Trophoblast cell (in vitro differentiated cells and primary cell): ENCODE measurements around the gene SPTLC1.
"Not testable (repeated sequence)": the region's sequence is repeated elsewhere in the genome, so short reads cannot be mapped to it uniquely, and the experiment has no call there.

Experiments used
- DNase-seq, 2 donors: peaks; one replicate each; pipeline ENCODE4 v3.0.0-alpha.2; 2016
- H2AFZ ChIP-seq: 2 replicates; pipeline ENCODE4 v1.6.1; 2013; ENCODE audit warnings: low read length, moderate library complexity, mild to moderate bottlenecking; ENCODE audit not compliant: insufficient read depth, poor library complexity
- H2AK5ac ChIP-seq: 2 replicates; pipeline ENCODE4 v1.6.1; 2013; ENCODE audit warnings: mild to moderate bottlenecking, low read length
- H2BK120ac ChIP-seq: 2 replicates; pipeline ENCODE4 v1.6.1; 2013; ENCODE audit warnings: low read length, mild to moderate bottlenecking, moderate library complexity; ENCODE audit not compliant: insufficient read depth, poor library complexity
- H2BK12ac ChIP-seq: 2 replicates; pipeline ENCODE4 v1.6.1; 2013; ENCODE audit warnings: mild to moderate bottlenecking, low read length, moderate library complexity
- H2BK5ac ChIP-seq: 2 replicates; pipeline ENCODE4 v1.6.1; 2013; ENCODE audit warnings: low read length, low read depth, moderate library complexity, mild to moderate bottlenecking; ENCODE audit not compliant: poor library complexity
- H3K14ac ChIP-seq: 2 replicates; pipeline ENCODE4 v1.6.1; 2013; ENCODE audit warnings: mild to moderate bottlenecking, low read length
- H3K18ac ChIP-seq: 2 replicates; pipeline ENCODE4 v1.6.1; 2013; ENCODE audit warnings: mild to moderate bottlenecking, low read length
- H3K23ac ChIP-seq: 2 replicates; pipeline ENCODE4 v1.6.1; 2013; ENCODE audit warnings: low read length
- H3K27ac ChIP-seq: 2 replicates; pipeline ENCODE4 v1.5.1; 2013; ENCODE audit warnings: low read depth, mild to moderate bottlenecking, inconsistent platforms, low read length, moderate library complexity
- H3K27me3 ChIP-seq: 2 replicates; pipeline ENCODE4 v1.6.1; 2013; ENCODE audit warnings: inconsistent platforms, mild to moderate bottlenecking, low read length, moderate library complexity; ENCODE audit not compliant: insufficient read depth
- H3K36me3 ChIP-seq, 2 experiments: 1 replicate in 1 of 2; 2 replicates in 1 of 2; pipeline ENCODE4 v1.6.1; 2013; ENCODE audit warnings: low read length in 2 of 2, mild to moderate bottlenecking in 2 of 2, moderate library complexity in 1 of 2; ENCODE audit not compliant: insufficient read depth in 2 of 2, control insufficient read depth in 1 of 2
- H3K4ac ChIP-seq: 2 replicates; pipeline ENCODE4 v1.6.1; 2013; ENCODE audit warnings: low read depth, mild to moderate bottlenecking, low read length, moderate library complexity
- H3K4me1 ChIP-seq, 2 experiments: 1 replicate in 1 of 2; 2 replicates in 1 of 2; pipeline ENCODE4 v1.6.1; 2013; ENCODE audit warnings: low read length in 2 of 2, mild to moderate bottlenecking in 2 of 2, moderate library complexity in 1 of 2; ENCODE audit not compliant: insufficient read depth in 2 of 2, control insufficient read depth in 1 of 2
- H3K4me2 ChIP-seq: 2 replicates; pipeline ENCODE4 v1.6.1; 2013; ENCODE audit warnings: inconsistent platforms, mild to moderate bottlenecking, low read length, moderate library complexity
- H3K4me3 ChIP-seq: 2 replicates; pipeline ENCODE4 v1.5.1; 2013; ENCODE audit warnings: mild to moderate bottlenecking, low read depth, low read length, inconsistent platforms
- H3K79me1 ChIP-seq: one replicate; pipeline ENCODE4 v1.6.1; 2013; ENCODE audit warnings: low read length
- H3K79me2 ChIP-seq: 2 replicates; pipeline ENCODE4 v1.6.1; 2013; ENCODE audit warnings: low read length, mild to moderate bottlenecking; ENCODE audit not compliant: control insufficient read depth, insufficient read depth, poor library complexity
- H3K9ac ChIP-seq: 2 replicates; pipeline ENCODE4 v1.6.1; 2013; ENCODE audit warnings: mild to moderate bottlenecking, low read length
- H3K9me3 ChIP-seq: 2 replicates; pipeline ENCODE4 v1.6.1; 2013; ENCODE audit warnings: low read depth, mild to moderate bottlenecking, control low read depth, inconsistent platforms, low read length; ENCODE audit not compliant: insufficient read depth
- H4K12ac ChIP-seq: 2 replicates; pipeline ENCODE4 v1.6.1; 2013; ENCODE audit warnings: low read depth, mild to moderate bottlenecking, low read length, moderate library complexity
- H4K8ac ChIP-seq: 2 replicates; pipeline ENCODE4 v1.6.1; 2013; ENCODE audit warnings: low read depth, mild to moderate bottlenecking, low read length, moderate library complexity
- H4K91ac ChIP-seq: one replicate; pipeline ENCODE4 v1.6.1; 2013; ENCODE audit warnings: low read depth, mild to moderate bottlenecking, low read length, moderate library complexity
- WGBS: extraction: QIAGEN DNeasy Blood & Tissue Kit; methylation state at CpG from one replicate; pipeline ENCODE4 v1.1.7; 2013; ENCODE audit warnings: missing lambda C conversion rate; ENCODE audit not compliant: insufficient read length, insufficient coverage; ENCODE audit errors: extremely low coverage; 5-methylcytosine and 5-hydroxymethylcytosine counted together

The SPTLC1 gene

GRCh38 chr9:92003308-92004044, 111.7 kb downstream of the SPTLC1 start:
- Histone ChIP-seq H3K4me1 (no peaks in the 10 kb centered on the region), H3K79me1 (no peaks in the 10 kb centered on the region), H3K18ac (no peak overlapping the region), H4K91ac (no peak overlapping the region), H2BK12ac (no peak overlapping the region), H2AFZ (no peak overlapping the region), H3K9ac (no peak overlapping the region), H3K4ac (no peak overlapping the region), H3K27me3 (no peaks in the 10 kb centered on the region), H2AK5ac (no peak overlapping the region), H3K4me2 (no peak overlapping the region), H3K4me3 (peak overlapping the region; percentile 18), H4K12ac (peak overlapping the region; percentile 2), H4K8ac (no peak overlapping the region), H3K23ac (no peak overlapping the region), H3K9me3 (no peaks in the 10 kb centered on the region), H3K79me2 (no peaks in the 10 kb centered on the region), H3K27ac (no peak overlapping the region), H3K14ac (no peak overlapping the region), H2BK5ac (no peak overlapping the region), H3K36me3 (no peaks in the 10 kb centered on the region), H2BK120ac (peak overlapping the region; percentile 23)
- no peak for DNase-seq
- no CpG with 5 or more reads among the region's 31 CpGs for WGBS

- H3K4me3 ChIP-seq, H3K4me1 ChIP-seq, H3K27ac ChIP-seq, H3K9me3 ChIP-seq, H2BK5ac ChIP-seq, H3K4me2 ChIP-seq, H3K23ac ChIP-seq, H3K4ac ChIP-seq, H2BK12ac ChIP-seq, H4K8ac ChIP-seq, H2BK120ac ChIP-seq, H2AFZ ChIP-seq, H4K12ac ChIP-seq, H3K14ac ChIP-seq, H3K27me3 ChIP-seq, H3K36me3 ChIP-seq, H4K91ac ChIP-seq, H3K79me2 ChIP-seq, H3K18ac ChIP-seq, H3K79me1 ChIP-seq, H3K9ac ChIP-seq, H2AK5ac ChIP-seq: not testable (repeated sequence)
- peak in 1 of 2 donors; percentile 46 for DNase-seq
- no CpG with 5 or more reads among the region's 10 CpGs for WGBS
Observed at GRCh38 chr9:92001948-92002347, 113.3 kb downstream of the SPTLC1 start.

GRCh38 chr9:92001244-92001643, 114.0 kb downstream of the SPTLC1 start:
- H2BK5ac ChIP-seq = no peak overlapping the region
- no peak overlapping the region for H3K18ac ChIP-seq
- H4K12ac ChIP-seq = no peak overlapping the region
- no peak overlapping the region for H3K4ac ChIP-seq
- no peak overlapping the region for H3K27ac ChIP-seq
- no peaks in the 10 kb centered on the region for H3K79me1 ChIP-seq
- H2BK12ac ChIP-seq = no peak overlapping the region
- H3K9me3 ChIP-seq = no peaks in the 10 kb centered on the region
- no peak overlapping the region for H3K9ac ChIP-seq
- WGBS = no CpG with 5 or more reads among the region's 6 CpGs
- H3K4me3 ChIP-seq = no peak overlapping the region
- no peaks in the 10 kb centered on the region for H3K4me1 ChIP-seq
- H3K36me3 ChIP-seq = no peaks in the 10 kb centered on the region
- DNase-seq = no peak
- H2BK120ac ChIP-seq = no peak overlapping the region
- no peak overlapping the region for H3K4me2 ChIP-seq
- no peak overlapping the region for H2AFZ ChIP-seq
- no peak overlapping the region for H4K8ac ChIP-seq
- no peak overlapping the region for H3K14ac ChIP-seq
- no peaks in the 10 kb centered on the region for H3K27me3 ChIP-seq
- no peak overlapping the region for H4K91ac ChIP-seq
- no peaks in the 10 kb centered on the region for H3K79me2 ChIP-seq
- H3K23ac ChIP-seq = no peak overlapping the region
- no peak overlapping the region for H2AK5ac ChIP-seq

GRCh38 chr9:91995000-91995655, 120.1 kb downstream of the SPTLC1 start:
- no peak overlapping the region for H2AFZ ChIP-seq
- no peak overlapping the region for H2BK120ac ChIP-seq
- no peaks in the 10 kb centered on the region for H3K36me3 ChIP-seq
- H3K23ac ChIP-seq = no peak overlapping the region
- H3K9ac ChIP-seq = no peak overlapping the region
- no peak overlapping the region for H3K14ac ChIP-seq
- no peak overlapping the region for H3K4ac ChIP-seq
- H2BK12ac ChIP-seq = no peak overlapping the region
- H3K27me3 ChIP-seq = no peaks in the 10 kb centered on the region
- no peak overlapping the region for H3K4me3 ChIP-seq
- no peak overlapping the region for H4K91ac ChIP-seq
- no peaks in the 10 kb centered on the region for H3K79me1 ChIP-seq
- no CpG with 5 or more reads among the region's 8 CpGs for WGBS
- no peaks in the 10 kb centered on the region for H3K4me1 ChIP-seq
- H3K27ac ChIP-seq = no peak overlapping the region
- DNase-seq = no peak
- H2BK5ac ChIP-seq = no peak overlapping the region
- H3K79me2 ChIP-seq = no peaks in the 10 kb centered on the region
- H3K9me3 ChIP-seq = no peaks in the 10 kb centered on the region
- H4K8ac ChIP-seq = no peak overlapping the region
- no peak overlapping the region for H4K12ac ChIP-seq
- no peak overlapping the region for H3K18ac ChIP-seq
- no peak overlapping the region for H2AK5ac ChIP-seq
- no peak overlapping the region for H3K4me2 ChIP-seq
